Measurements from ENCODE around the gene XPO5. TPM values are rescaled to one million over a fixed set of nuclear protein-coding genes. Genes with fewer than 3 reads are reported as not detected.
A peak's percentile ranks its signal among the peaks of the same experiment; 100 is the strongest.

The XPO5 gene
- total and polyA plus RNA-seq, 9 of the 15 experiments (the other 6 are each of a cell fraction or from before 2014, with no cell fraction given) = 36.0 to 170 (median 99.1) TPM

- TF ChIP-seq ZNF764 (CRISPR knock-in tag; IDR thresholded peaks at IDR 0.05; ENCODE audit: low read depth) (no peak), NUFIP1 (IDR thresholded peaks at IDR 0.05; ENCODE audit: partially characterized antibody) (no peak), GABPA (tag; conservative IDR thresholded peaks at IDR 0.05; ENCODE audit: low read depth) (no peak), KDM1A (IDR thresholded peaks at IDR 0.05) (no peak), ZNF277 (CRISPR knock-in tag; IDR thresholded peaks at IDR 0.05; ENCODE audit: borderline replicate concordance) (no peak), ZNF696 (CRISPR knock-in tag; conservative IDR thresholded peaks at IDR 0.05) (no peak), MYC (IDR thresholded peaks at IDR 0.05; ENCODE audit: low read depth, low read length) (peak; percentile 51; the same call in 1 of the 2 replicates), MYC (CRISPR knock-in tag; IDR thresholded peaks at IDR 0.05; ENCODE audit: borderline replicate concordance, low read depth) (no peak), LARP7 (IDR thresholded peaks at IDR 0.05) (no peak), ERF (CRISPR knock-in tag; IDR thresholded peaks at IDR 0.05) (no peak), MAFG (tag; conservative IDR thresholded peaks at IDR 0.05) (no peak), POU5F1 (IDR thresholded peaks at IDR 0.05; ENCODE audit: borderline replicate concordance, low read depth, low read length, partially characterized antibody) (no peak), GABPB1 (CRISPR knock-in tag; IDR thresholded peaks at IDR 0.05) (no peak), ZNF444 (CRISPR knock-in tag; IDR thresholded peaks at IDR 0.05) (no peak), CHD1 (IDR thresholded peaks at IDR 0.05; ENCODE audit: low read length) (no peak), ZNF311 (CRISPR knock-in tag; IDR thresholded peaks at IDR 0.05) (no peak), SMARCA5 (IDR thresholded peaks at IDR 0.05) (no peak), PHTF2 (CRISPR knock-in tag; IDR thresholded peaks at IDR 0.05) (no peak), RB1 (IDR thresholded peaks at IDR 0.05; ENCODE audit: low read depth) (peak; percentile 51; the same call in 1 of the 2 replicates), CREM (IDR thresholded peaks at IDR 0.05; ENCODE audit: low read depth) (peak; percentile 93), KDM4B (IDR thresholded peaks at IDR 0.05; ENCODE audit: borderline replicate concordance in 2 of 2, low read depth in 1 of 2) (no peak)
- TF ChIP-seq, protein P1, sequence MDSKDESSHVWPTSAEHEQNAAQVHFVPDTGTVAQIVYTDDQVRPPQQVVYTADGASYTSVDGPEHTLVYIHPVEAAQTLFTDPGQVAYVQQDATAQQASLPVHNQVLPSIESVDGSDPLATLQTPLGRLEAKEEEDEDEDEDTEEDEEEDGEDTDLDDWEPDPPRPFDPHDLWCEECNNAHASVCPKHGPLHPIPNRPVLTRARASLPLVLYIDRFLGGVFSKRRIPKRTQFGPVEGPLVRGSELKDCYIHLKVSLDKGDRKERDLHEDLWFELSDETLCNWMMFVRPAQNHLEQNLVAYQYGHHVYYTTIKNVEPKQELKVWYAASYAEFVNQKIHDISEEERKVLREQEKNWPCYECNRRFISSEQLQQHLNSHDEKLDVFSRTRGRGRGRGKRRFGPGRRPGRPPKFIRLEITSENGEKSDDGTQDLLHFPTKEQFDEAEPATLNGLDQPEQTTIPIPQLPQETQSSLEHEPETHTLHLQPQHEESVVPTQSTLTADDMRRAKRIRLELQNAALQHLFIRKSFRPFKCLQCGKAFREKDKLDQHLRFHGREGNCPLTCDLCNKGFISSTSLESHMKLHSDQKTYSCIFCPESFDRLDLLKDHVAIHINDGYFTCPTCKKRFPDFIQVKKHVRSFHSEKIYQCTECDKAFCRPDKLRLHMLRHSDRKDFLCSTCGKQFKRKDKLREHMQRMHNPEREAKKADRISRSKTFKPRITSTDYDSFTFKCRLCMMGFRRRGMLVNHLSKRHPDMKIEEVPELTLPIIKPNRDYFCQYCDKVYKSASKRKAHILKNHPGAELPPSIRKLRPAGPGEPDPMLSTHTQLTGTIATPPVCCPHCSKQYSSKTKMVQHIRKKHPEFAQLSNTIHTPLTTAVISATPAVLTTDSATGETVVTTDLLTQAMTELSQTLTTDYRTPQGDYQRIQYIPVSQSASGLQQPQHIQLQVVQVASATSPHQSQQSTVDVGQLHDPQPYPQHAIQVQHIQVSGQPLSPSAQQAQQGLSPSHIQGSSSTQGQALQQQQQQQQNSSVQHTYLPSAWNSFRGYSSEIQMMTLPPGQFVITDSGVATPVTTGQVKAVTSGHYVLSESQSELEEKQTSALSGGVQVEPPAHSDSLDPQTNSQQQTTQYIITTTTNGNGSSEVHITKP (IDR thresholded peaks at IDR 0.05; ENCODE audit: partially characterized antibody) = no peak
- TF ChIP-seq, protein P2, sequence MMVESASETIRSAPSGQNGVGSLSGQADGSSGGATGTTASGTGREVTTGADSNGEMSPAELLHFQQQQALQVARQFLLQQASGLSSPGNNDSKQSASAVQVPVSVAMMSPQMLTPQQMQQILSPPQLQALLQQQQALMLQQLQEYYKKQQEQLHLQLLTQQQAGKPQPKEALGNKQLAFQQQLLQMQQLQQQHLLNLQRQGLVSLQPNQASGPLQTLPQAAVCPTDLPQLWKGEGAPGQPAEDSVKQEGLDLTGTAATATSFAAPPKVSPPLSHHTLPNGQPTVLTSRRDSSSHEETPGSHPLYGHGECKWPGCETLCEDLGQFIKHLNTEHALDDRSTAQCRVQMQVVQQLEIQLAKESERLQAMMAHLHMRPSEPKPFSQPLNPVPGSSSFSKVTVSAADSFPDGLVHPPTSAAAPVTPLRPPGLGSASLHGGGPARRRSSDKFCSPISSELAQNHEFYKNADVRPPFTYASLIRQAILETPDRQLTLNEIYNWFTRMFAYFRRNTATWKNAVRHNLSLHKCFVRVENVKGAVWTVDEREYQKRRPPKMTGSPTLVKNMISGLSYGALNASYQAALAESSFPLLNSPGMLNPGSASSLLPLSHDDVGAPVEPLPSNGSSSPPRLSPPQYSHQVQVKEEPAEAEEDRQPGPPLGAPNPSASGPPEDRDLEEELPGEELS (CRISPR knock-in tag; IDR thresholded peaks at IDR 0.05; ENCODE audit: borderline replicate concordance) = peak; percentile 57; the same call in 1 of the 2 replicates
Observed at GRCh38 chr6:43477235-43478007, 98.4 kb downstream of the XPO5 start, which contains the start of gene TJAP1 (continued).
